SK-N-SH (cell line): ENCODE results near the gene NLRP7. TPM values are rescaled to one million over a fixed set of nuclear protein-coding genes. Genes with fewer than 3 reads are reported as not detected.

Experiments
- CTCF ChIA-PET: fragments of 300-600, 350-600 bp; formaldehyde crosslinking; extraction: SDS; loops from one replicate; lab custom pipeline; 2021; lab: Yijun Ruan, JAX
- POLR2A ChIA-PET: fragments of 350-600 bp; sonication (Branson Sonifier 250); formaldehyde crosslinking; extraction: SDS; loops from one replicate; lab custom pipeline; 2020; ENCODE audit warnings: antibody characterized with exemption, inconsistent platforms; lab: Yijun Ruan, JAX
- DNase-seq: peaks from one replicate; pipeline ENCODE4 v3.0.0; 2012
- H2AFZ ChIP-seq: fragments of 200-600 bp; sonication (generic); 2 replicates; pipeline ENCODE4 v1.8.1; 2016; ENCODE audit warnings: antibody characterized with exemption, mild to moderate bottlenecking, low read depth
- H3F3A ChIP-seq: fragments of 200-600 bp; sonication (generic); replicated peaks from 2 replicates; pipeline ENCODE3; 2016; ENCODE audit warnings: antibody characterized with exemption, mild to moderate bottlenecking; ENCODE audit not compliant: insufficient read depth
- H3K27ac ChIP-seq, 2 experiments: fragments of 200-500 bp in 1 of 2; fragments of 200-600 bp in 1 of 2; sonication (Bioruptor generic) in 1 of 2; sonication (generic), shearing (Covaris generic) in 1 of 2; 2 replicates each; pipeline versions ENCODE4 v1.5.1 to v1.6.1; 2014 to 2016; ENCODE audit warnings: low read depth in 2 of 2, inconsistent platforms in 1 of 2, low read length in 1 of 2, mild to moderate bottlenecking in 1 of 2, mixed read lengths in 1 of 2
- H3K27me3 ChIP-seq: fragments of 200-600 bp; sonication (generic), shearing (Covaris generic); 2 replicates; pipeline ENCODE4 v1.6.1; 2016; ENCODE audit warnings: mixed run types; ENCODE audit not compliant: insufficient read depth
- H3K36me3 ChIP-seq, 2 experiments: fragments of 200-500 bp in 1 of 2; fragments of 200-600 bp in 1 of 2; sonication (Bioruptor generic) in 1 of 2; sonication (generic) in 1 of 2; replicated peaks in 1 of 2; 2 replicates each; pipeline versions ENCODE3 to v1.5.1; 2014 to 2016; ENCODE audit warnings: low read length in 1 of 2, mild to moderate bottlenecking in 1 of 2; ENCODE audit not compliant: insufficient read depth in 2 of 2, control insufficient read depth in 1 of 2
- H3K4me1 ChIP-seq, 2 experiments: fragments of 200-500 bp in 1 of 2; fragments of 200-600 bp in 1 of 2; sonication (Bioruptor generic) in 1 of 2; sonication (generic), shearing (Covaris generic) in 1 of 2; 2 replicates each; pipeline versions ENCODE4 v1.5.1 to v1.6.1; 2014 to 2016; ENCODE audit warnings: low read depth in 1 of 2, low read length in 1 of 2, mixed run types in 1 of 2; ENCODE audit not compliant: insufficient read depth in 2 of 2, control insufficient read depth in 1 of 2
- H3K4me2 ChIP-seq: fragments of 200-600 bp; sonication (generic), shearing (Covaris generic); 2 replicates; pipeline ENCODE4 v1.6.1; 2017; ENCODE audit warnings: mixed run types
- H3K4me3 ChIP-seq, 2 experiments: fragments of 200-500 bp in 1 of 2; fragments of 200-600 bp in 1 of 2; sonication (Bioruptor generic) in 1 of 2; sonication (generic), shearing (Covaris generic) in 1 of 2; 2 replicates each; pipeline versions ENCODE4 v1.5.1 to v1.8.1; 2014 to 2016; ENCODE audit warnings: low read depth in 2 of 2, inconsistent platforms in 1 of 2, low read length in 1 of 2, mild to moderate bottlenecking in 1 of 2, mixed read lengths in 1 of 2, moderate library complexity in 1 of 2
- H3K79me2 ChIP-seq: fragments of 200-600 bp; sonication (generic); 2 replicates; pipeline ENCODE4 v1.8.1; 2017; ENCODE audit warnings: mild to moderate bottlenecking; ENCODE audit not compliant: insufficient read depth
- H3K9ac ChIP-seq: fragments of 200-600 bp; sonication (generic); 2 replicates; pipeline ENCODE4 v1.6.1; 2017; ENCODE audit warnings: mixed run types
- H3K9me2 ChIP-seq: fragments of 200-600 bp; sonication (generic); 2 replicates; pipeline ENCODE4 v1.6.1; 2017; ENCODE audit warnings: mixed run types
- H3K9me3 ChIP-seq: fragments of 200-600 bp; sonication (generic); 2 replicates; pipeline ENCODE4 v1.6.1; 2017; ENCODE audit warnings: mixed run types, mild to moderate bottlenecking, moderate library complexity
- H4K20me1 ChIP-seq: fragments of 200-600 bp; sonication (generic); 2 replicates; pipeline ENCODE4 v1.6.1; 2017; ENCODE audit warnings: mild to moderate bottlenecking, mixed run types; ENCODE audit not compliant: insufficient read depth
- EP300 ChIP-seq, 2 experiments: IDR thresholded peaks; 2 replicates each; pipeline versions ENCODE4 v1.4.0 to v1.6.1; 2012; ENCODE audit warnings: borderline replicate concordance in 1 of 2, low read depth in 1 of 2, low read length in 1 of 2
- FOSL2 ChIP-seq: IDR thresholded peaks from 2 replicates; pipeline ENCODE4 v1.4.0; 2012; ENCODE audit warnings: low read depth, mild to moderate bottlenecking, moderate library complexity, borderline replicate concordance
- GABPA ChIP-seq: IDR thresholded peaks from 2 replicates; pipeline ENCODE4 v1.4.0; 2012; ENCODE audit warnings: low read depth, mild to moderate bottlenecking
- JUND ChIP-seq: IDR thresholded peaks from 2 replicates; pipeline ENCODE4 v1.4.0; 2012
- MAX ChIP-seq: IDR thresholded peaks from 2 replicates; pipeline ENCODE4 v1.4.0; 2012; ENCODE audit warnings: low read depth
- MEF2A ChIP-seq: IDR thresholded peaks from 2 replicates; pipeline ENCODE4 v1.4.0; 2012; ENCODE audit warnings: low read depth, borderline replicate concordance
- MXI1 ChIP-seq: IDR thresholded peaks from 2 replicates; pipeline ENCODE4 v1.6.1; 2012; ENCODE audit warnings: mild to moderate bottlenecking, low read depth, low read length, improper control_type of control experiment
- POLR2AphosphoS5 ChIP-seq: IDR thresholded peaks from 2 replicates; pipeline ENCODE4 v1.6.1; 2012; ENCODE audit warnings: low read depth, low read length
- RFX5 ChIP-seq: IDR thresholded peaks from 2 replicates; pipeline ENCODE4 v1.6.1; 2012; ENCODE audit warnings: mild to moderate bottlenecking, improper control_type of control experiment, low read length
- TAF1 ChIP-seq: IDR thresholded peaks from 2 replicates; pipeline ENCODE4 v1.6.1; 2012; ENCODE audit warnings: low read depth, mild to moderate bottlenecking, low read length, moderate library complexity, borderline replicate concordance
- YY1 ChIP-seq: IDR thresholded peaks from 2 replicates; pipeline ENCODE4 v1.4.0; 2012; ENCODE audit warnings: low read depth, mild to moderate bottlenecking
- whole genome bisulfite sequencing: methylation state at CpG from one replicate; pipeline ENCODE4 v1.1.6; 2017; ENCODE audit warnings: low lambda C conversion rate; 5-methylcytosine and 5-hydroxymethylcytosine counted together
- polyA plus RNA-seq, 3 experiments: library from polyadenylated mRNA; depleted of rRNA; stranded (reverse); fragments of >200 nt; gene quantifications; 2 replicates each; pipeline ENCODE4 v1.2.3, GENCODE V29; 2012
- TF ChIP-seq, protein P1 (sequence below): IDR thresholded peaks from 2 replicates; pipeline ENCODE4 v1.4.0; 2012; ENCODE audit warnings: low read depth, borderline replicate concordance
- TF ChIP-seq, protein P2 (sequence below): fragments of 150-350 bp; IDR thresholded peaks from 2 replicates; pipeline ENCODE4 v1.6.1; 2016; ENCODE audit warnings: mild to moderate bottlenecking, low read depth, low read length
- TF ChIP-seq, protein P3 (sequence below): IDR thresholded peaks from 2 replicates; pipeline ENCODE4; 2012
- TF ChIP-seq, protein P4 (sequence below): IDR thresholded peaks from 2 replicates; pipeline ENCODE4 v1.4.0; 2012; ENCODE audit warnings: low read depth, borderline replicate concordance

NLRP7 gene
- polyA plus RNA-seq, 1 of the 3 experiments (the other 2 are of a cell fraction): not detected

DNA sequence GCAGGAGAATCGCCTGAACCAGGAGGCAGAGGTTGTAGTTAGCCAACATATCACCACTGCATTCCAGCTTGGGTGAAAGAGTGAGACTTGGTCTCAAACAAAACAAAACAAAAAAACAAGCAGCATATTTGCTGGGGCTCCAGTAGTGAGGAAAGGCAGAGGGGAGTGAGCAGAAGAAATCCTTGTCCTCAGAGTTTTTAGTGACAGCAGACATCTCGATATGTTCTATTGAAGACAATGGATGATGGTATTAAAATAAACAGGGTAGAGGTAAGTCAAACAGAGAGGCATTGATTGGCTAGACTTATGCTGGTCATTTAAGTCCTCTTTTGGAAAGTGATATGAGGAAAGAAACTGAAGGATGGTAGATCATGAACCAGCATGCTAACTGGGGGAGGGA is 19.0 kb downstream of the NLRP7 start:
- Histone ChIP-seq H3K4me1 (no peaks in the 10 kb centered on the region), H3K79me2 (no peaks in the 10 kb centered on the region), H3F3A (no peaks in the 10 kb centered on the region), H3K4me2 (no peak overlapping the region), H3K27me3 (peaks cover 36% of the 10 kb centered on the region; the same call in 1 of the 2 replicates), H3K9ac (no peak overlapping the region), H3K9me3 (no peaks in the 10 kb centered on the region; the same call in 1 of the 2 replicates), H4K20me1 (no peaks in the 10 kb centered on the region), H3K9me2 (no peaks in the 10 kb centered on the region), H3K27ac (no peak overlapping the region), H2AFZ (no peak overlapping the region), H3K4me3 (no peak overlapping the region), H3K36me3 (no peaks in the 10 kb centered on the region)
- CTCF ChIA-PET: no interaction called here
- TF ChIP-seq, protein P1, sequence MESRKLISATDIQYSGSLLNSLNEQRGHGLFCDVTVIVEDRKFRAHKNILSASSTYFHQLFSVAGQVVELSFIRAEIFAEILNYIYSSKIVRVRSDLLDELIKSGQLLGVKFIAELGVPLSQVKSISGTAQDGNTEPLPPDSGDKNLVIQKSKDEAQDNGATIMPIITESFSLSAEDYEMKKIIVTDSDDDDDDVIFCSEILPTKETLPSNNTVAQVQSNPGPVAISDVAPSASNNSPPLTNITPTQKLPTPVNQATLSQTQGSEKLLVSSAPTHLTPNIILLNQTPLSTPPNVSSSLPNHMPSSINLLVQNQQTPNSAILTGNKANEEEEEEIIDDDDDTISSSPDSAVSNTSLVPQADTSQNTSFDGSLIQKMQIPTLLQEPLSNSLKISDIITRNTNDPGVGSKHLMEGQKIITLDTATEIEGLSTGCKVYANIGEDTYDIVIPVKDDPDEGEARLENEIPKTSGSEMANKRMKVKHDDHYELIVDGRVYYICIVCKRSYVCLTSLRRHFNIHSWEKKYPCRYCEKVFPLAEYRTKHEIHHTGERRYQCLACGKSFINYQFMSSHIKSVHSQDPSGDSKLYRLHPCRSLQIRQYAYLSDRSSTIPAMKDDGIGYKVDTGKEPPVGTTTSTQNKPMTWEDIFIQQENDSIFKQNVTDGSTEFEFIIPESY: no peak
- no peak for TF ChIP-seq MEF2A
- no peak for TF ChIP-seq MXI1
- no peak for TF ChIP-seq GABPA
- TF ChIP-seq YY1: no peak
- TF ChIP-seq, protein P2, sequence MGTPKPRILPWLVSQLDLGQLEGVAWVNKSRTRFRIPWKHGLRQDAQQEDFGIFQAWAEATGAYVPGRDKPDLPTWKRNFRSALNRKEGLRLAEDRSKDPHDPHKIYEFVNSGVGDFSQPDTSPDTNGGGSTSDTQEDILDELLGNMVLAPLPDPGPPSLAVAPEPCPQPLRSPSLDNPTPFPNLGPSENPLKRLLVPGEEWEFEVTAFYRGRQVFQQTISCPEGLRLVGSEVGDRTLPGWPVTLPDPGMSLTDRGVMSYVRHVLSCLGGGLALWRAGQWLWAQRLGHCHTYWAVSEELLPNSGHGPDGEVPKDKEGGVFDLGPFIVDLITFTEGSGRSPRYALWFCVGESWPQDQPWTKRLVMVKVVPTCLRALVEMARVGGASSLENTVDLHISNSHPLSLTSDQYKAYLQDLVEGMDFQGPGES: no peak
- no peak for TF ChIP-seq TAF1
- TF ChIP-seq, protein P3, sequence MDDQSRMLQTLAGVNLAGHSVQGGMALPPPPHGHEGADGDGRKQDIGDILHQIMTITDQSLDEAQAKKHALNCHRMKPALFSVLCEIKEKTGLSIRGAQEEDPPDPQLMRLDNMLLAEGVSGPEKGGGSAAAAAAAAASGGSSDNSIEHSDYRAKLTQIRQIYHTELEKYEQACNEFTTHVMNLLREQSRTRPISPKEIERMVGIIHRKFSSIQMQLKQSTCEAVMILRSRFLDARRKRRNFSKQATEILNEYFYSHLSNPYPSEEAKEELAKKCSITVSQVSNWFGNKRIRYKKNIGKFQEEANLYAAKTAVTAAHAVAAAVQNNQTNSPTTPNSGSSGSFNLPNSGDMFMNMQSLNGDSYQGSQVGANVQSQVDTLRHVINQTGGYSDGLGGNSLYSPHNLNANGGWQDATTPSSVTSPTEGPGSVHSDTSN: no peak
- no peak for TF ChIP-seq FOSL2
- no peak for TF ChIP-seq EP300 (IDR thresholded peaks at IDR 0.05; ENCODE audit: borderline replicate concordance in 1 of 2, low read depth in 1 of 2, low read length in 1 of 2)
- TF ChIP-seq JUND: no peak
- TF ChIP-seq, protein P4, sequence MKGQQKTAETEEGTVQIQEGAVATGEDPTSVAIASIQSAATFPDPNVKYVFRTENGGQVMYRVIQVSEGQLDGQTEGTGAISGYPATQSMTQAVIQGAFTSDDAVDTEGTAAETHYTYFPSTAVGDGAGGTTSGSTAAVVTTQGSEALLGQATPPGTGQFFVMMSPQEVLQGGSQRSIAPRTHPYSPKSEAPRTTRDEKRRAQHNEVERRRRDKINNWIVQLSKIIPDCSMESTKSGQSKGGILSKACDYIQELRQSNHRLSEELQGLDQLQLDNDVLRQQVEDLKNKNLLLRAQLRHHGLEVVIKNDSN: no peak
- no peak for TF ChIP-seq MAX
- TF ChIP-seq POLR2AphosphoS5: no peak
- no peak for TF ChIP-seq RFX5
- WGBS: 1% methylated on average over 2 of the region's 2 CpGs
- POLR2A ChIA-PET: no interaction called here
- DNase-seq: no peak
